SU-DHL-6 (cell line): ENCODE measurements around the gene TMEM81.

Experiments
- EZH2phosphoT487 ChIP-seq: fragments of 200-600 bp; sonication (generic), shearing (Covaris generic); conservative IDR thresholded peaks from 2 replicates; pipeline ENCODE4 v1.6.1; 2018; ENCODE audit warnings: mild to moderate bottlenecking, antibody characterized with exemption, low read length, moderate library complexity, mixed read lengths
- TF ChIP-seq, protein P1 (sequence below): fragments of 200-600 bp; sonication (generic); IDR thresholded peaks from one replicate; pipeline ENCODE4 v1.5.1; 2017; ENCODE audit warnings: antibody characterized with exemption, mild to moderate bottlenecking, low read length, moderate library complexity; ENCODE audit not compliant: insufficient read depth, poor library complexity, severe bottlenecking

DNA sequence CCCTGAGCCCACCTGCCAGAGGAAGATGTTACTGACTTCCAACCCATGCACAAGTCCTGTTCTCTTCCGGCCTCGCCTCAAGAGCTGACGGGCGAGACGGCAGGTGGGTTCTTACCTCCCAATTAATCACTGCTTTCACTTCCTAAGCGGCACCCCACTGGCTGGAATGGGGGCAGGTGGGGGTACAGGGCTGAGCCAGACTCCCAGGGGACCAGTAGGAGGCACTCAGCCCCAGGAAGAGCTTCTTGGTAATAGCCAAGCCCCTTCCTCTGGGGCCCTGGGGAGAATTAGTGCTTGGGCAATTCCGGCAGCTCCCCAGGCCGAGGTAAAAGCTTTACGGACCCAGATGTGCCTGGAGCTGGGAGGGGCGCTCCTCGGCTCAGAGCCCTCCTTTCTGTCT lies 31.6 kb downstream of the TMEM81 start:
- TF ChIP-seq, protein P1, sequence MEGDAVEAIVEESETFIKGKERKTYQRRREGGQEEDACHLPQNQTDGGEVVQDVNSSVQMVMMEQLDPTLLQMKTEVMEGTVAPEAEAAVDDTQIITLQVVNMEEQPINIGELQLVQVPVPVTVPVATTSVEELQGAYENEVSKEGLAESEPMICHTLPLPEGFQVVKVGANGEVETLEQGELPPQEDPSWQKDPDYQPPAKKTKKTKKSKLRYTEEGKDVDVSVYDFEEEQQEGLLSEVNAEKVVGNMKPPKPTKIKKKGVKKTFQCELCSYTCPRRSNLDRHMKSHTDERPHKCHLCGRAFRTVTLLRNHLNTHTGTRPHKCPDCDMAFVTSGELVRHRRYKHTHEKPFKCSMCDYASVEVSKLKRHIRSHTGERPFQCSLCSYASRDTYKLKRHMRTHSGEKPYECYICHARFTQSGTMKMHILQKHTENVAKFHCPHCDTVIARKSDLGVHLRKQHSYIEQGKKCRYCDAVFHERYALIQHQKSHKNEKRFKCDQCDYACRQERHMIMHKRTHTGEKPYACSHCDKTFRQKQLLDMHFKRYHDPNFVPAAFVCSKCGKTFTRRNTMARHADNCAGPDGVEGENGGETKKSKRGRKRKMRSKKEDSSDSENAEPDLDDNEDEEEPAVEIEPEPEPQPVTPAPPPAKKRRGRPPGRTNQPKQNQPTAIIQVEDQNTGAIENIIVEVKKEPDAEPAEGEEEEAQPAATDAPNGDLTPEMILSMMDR = no peak
- TF ChIP-seq EZH2phosphoT487 = no peak
